NCI-H82 treated with DMSO at 0.1 percent for 48 hours (cell line): Measurements from ENCODE around the gene CDH2.

Experiments used
- DNase-seq: peaks from one replicate; lab custom pipeline; 2025; ENCODE audit not compliant: unreplicated experiment; lab: John Stamatoyannopoulos, UW

CDH2 gene

DNA sequence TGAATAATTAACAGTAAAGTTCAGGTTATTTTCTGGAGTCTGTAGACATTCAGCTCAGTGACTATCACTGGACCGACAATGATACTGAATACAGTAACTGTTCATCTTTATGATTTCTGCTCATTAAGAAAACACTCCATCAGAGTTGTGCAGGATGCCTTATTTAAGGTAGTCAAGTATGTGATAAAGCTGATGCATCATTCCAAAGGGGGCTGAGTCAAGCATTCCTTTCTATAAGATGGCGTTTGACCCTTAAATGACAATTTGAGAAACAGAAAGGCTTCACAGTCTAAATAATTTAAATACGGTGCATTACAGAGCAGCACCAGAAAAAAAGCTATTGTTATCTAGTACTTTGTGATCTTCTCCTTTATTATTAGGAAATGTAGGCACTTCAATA is 131.1 kb downstream of the CDH2 start:
- DNase-seq: no peak

DNA sequence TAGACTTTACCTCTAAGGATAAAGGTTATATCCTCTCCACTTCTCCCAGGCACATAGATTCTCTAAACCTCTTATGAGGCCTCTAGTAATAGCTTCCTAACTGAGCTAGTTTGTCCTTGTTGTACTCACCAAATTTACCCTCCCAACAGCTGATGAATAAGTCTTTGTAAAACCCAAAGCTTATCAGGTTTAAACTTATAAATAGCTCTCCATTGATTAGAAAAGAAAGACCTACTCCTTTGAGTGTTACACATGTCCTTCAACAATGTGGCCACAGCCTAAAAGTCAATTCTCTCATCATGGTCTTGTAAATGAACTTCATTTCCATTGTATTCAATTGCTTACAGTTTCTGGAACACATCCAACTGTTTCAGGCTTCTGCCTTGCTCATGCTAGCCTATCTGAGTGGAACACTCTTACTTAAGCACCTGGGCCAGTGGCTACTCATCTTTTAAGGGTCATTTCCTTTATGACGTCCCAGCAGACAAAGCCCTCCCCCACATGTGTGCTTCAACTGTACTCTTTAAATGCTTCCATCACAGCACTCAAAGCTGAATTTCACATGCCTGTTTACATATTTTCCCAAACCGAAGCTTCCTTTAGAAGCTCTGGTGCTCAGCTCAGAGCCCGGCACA is 131.6 kb downstream of the CDH2 start:
- DNase-seq: no peak

DNA sequence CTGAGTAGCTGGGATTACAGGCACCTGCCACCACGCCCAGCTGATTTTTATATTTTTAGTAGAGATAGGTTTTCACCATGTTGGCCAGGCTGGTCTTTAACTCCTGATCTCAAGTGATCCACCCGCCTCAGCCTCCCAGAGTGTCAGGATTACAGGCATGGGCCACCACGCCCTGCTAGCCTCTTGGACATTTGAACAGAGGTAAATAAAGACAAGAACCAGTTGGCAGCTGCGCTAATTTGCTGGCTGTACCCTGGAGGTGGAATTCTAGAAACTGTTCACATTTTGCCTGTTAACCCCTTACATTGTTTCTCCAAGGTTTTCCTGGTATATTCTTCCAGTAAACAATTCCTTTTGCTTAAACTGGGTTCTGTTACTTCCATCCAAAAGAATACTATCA is 132.9 kb downstream of the CDH2 start:
- no peak for DNase-seq

DNA sequence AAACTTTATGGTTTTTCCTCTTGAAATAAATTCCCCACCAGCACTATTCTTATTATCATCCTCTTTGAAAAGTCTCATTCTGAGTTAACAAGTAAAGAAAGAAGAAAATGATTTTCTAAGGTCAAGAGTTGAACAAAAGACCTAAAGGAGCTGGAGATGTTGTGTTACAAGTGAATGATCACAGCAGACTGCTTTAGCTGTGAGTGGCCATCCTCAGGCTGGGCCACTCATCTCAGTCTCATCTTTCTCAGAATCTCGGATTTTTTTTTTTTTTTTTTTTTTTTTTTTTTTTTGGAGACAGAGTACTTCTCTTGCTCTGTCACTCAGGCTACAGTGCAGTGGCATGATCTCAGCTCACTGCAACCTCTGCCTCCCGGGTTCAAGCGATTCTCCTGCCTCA is 133.3 kb downstream of the CDH2 start:
- no peak for DNase-seq

DNA sequence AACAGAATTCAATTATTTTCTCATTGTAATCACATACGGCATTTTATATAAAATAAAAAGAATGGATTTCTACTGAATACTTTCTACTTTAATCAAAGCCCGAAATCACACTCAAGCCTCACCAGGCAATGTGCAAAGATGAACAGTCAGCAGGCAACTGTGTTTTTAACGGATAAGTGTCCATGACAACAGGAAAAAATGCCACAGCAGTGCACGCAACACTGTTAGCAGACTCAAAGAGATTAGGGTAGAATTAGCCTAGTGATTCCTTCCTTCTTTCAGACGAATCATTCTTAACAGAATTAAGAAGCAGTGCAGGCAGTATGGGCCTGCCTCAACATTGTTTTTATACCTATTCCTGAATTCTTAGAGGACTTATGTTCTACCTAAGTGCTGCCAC is 135.6 kb downstream of the CDH2 start:
- DNase-seq: peak; percentile 80

DNA sequence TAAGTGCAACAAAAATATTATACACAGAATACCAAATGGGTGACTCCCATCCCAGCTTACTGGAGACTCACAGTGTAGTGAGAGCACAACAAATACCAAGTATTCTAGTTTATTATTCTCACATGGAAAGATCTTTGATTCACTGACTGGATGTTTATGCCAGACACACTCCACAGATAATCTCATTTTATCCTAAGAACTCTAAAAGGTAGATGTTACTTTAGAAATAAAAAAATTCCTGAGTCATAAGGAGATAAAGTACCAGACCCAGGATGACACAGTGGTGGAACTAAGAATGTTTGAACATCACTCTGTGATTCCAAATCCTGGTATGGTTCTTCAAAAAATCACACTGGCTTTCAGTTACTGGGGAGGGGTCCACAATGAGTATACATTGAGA is 136.2 kb downstream of the CDH2 start:
- no peak for DNase-seq

DNA sequence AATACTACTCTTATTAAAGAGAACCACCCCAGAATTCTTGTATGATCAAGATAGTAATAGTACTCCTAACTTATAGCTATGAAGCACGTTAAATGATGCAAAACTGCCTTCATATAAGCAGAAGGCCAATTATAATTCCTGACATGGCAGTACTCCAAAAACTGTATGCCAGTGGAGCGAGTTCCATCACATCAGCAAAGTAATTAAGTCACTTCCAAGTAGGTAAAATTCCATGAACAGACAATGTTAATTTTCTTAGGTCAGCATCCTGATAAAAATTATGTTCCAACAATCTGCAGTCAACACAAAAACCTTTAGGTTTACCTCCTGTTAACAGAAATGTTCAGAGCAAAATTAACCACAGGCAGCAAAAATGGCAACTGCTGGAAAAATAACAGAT is 136.7 kb downstream of the CDH2 start:
- DNase-seq: no peak

DNA sequence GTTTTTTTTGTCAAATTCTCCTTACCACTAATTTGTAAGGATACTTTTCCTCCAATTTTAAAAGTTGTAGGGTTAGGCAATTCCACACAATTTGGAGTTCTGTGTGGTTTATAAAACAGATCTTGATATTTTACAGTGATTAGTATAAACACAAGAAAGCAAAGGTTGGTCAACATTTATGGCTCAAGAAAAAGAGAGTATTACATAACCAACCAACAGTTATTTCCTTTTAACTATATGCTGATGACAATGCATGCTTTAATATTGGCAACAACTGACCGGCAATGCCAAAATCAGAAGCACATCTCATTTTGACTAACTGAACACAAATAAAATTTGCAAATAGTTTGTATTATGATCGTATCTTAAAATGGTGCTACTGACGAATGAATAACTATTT is 137.2 kb downstream of the CDH2 start:
- no peak for DNase-seq

DNA sequence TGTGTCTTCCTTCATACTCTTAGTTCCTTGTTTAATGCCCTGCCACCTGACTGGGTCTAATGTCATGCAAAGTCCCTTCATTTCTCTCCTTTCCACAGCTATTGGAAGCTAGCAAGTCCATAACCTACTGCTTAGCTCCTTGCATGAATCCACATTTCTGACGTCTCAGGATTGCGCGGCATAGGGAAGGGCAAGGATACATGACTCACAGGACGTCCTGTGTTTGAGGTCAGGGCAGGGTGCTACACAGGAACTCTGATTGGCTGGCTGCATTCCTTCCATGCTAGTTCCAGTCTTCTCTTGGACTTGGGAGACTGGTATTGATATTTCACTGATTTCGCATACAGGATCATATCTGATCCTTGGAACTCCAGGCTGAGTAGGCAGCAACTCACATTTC is 137.9 kb downstream of the CDH2 start:
- DNase-seq: no peak

DNA sequence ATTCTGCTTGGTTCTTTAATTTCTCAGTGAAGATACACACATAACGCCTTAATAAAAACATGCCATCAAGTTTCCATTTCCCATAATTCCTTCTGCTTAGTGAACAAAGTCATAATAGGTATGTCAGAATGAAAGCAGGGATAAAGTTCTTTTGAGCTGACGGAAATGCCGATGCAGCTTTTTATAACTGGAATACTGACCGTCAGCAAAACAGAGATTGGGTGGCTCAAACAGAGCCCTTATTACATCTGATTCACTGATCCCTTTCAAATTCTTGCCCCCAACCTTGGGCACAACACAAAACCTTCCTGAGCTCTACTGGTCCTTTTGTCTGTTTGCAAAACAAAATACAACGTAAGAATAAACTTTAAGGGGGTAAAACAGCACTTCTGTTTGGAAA is 140.4 kb downstream of the CDH2 start:
- DNase-seq: no peak

DNA sequence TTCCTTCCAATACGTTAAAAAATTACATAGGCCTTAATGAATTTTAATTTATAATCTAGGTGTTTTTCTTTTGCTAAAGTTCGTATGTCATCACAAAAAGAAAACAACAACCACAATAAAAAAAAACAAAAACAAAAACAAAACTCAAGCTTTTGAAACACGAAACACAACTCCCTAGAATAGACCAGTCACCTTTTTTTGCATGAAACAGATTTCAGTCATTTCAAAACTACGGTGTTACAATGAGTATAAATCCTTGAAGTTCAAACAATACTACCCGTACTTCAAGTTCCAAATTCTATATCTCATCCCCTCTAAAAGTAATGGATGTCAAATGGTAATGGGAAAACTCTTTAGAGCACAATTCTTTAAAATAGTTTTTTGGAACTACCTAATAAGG is 142.4 kb downstream of the CDH2 start:
- DNase-seq: no peak

DNA sequence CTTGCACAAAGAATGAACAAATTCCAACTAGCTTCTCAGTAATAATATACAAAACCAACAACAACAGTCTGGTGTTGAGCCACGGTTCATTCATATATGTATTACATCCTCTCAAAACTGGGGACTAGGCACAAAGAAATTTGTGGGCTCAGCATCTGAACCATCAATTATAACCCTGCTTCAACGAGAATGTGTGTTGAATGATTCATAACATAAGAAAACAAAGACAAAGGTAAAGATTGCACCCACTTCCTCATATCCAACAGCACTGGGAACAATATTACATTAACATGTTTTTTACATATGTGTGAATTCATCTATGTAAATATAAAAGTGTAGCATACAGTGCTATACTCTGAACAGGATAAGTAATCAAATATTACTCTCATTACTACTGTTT is 144.8 kb downstream of the CDH2 start:
- no peak for DNase-seq

DNA sequence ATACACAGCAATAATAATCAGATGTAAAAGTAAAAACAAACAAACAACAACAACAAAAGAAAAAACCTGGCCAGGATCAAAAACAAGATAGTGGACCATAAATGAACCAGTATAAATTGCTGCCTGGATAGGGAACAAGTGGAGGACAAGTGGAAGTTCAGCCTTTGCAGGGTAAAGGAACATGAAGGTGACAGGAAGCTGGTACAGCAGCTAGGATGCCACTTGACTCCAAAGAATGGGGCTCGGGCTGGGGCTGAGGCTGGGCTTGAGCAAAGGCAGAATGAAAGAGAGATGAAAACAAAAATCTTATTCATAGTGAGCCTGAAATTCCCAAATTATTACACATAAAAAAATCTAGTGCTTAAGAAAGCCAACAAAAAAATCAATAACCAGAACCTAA is 146.5 kb downstream of the CDH2 start:
- no peak for DNase-seq

DNA sequence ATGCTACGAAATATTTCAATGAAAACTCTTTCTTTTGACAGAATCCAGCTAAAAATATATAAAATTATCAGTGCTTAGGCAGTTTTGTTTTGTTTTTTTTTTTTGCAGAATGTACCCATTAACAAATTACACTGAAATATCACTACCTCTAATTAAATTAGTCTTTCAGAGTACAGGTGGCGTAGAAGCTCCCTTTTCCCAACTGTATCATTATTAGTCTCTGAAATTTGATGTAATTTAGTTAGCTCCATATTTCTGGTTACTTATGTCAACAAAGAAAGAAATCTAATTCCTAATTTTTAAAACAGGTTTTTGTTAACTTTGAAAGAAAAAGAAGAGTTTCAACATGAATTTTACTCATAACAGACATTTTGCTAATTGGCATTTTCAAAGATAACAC is 149.2 kb downstream of the CDH2 start:
- DNase-seq: no peak

DNA sequence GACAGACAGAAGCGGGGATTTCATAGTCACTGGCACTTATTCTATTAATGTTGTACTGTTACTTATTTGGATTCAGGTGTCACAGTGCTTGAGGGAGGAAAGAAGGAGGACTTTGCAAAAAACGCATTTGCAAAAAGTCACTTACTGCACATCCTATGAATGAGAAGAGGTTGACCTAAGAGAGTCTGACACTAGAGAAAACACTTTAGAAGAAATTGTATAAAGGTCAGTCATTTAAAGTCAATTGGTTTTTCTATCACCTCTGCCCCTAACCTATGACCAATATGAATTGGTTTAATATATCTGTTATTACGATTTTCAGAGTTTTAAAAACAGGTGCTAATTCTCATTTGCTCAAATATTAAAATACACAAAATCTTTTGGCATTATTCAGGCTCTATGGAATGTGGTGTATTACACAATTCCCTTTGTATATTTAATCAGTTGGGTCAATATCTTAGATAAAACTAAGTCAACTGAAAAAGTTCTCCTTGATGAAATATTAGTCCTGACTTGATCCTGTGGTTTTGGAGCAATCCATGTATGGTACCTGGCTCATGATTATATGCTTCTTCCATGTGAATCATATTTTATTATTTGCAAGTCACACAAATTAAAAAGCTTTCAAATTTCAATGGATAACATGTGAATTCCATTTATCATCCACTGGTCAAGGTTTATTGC is 157.4 kb downstream of the CDH2 start:
- DNase-seq: no peak

DNA sequence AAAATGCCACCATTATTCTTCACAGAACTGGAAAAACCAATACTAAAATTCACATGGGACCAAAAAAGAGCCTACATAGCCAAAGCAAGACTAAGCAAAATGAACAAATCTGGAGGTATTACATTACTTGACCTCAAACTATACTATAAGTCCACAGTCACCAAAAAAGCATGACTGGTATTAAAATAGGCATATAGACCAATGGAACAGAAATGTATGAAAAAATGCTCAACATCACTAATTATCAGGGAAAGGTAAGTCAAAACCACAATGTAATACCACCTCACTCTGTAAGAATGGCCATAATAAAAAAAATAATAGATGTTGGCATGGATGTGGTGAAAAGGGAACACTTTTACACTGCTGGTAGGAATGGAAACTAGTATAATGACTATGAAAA is 158.6 kb downstream of the CDH2 start:
- no peak for DNase-seq

DNA sequence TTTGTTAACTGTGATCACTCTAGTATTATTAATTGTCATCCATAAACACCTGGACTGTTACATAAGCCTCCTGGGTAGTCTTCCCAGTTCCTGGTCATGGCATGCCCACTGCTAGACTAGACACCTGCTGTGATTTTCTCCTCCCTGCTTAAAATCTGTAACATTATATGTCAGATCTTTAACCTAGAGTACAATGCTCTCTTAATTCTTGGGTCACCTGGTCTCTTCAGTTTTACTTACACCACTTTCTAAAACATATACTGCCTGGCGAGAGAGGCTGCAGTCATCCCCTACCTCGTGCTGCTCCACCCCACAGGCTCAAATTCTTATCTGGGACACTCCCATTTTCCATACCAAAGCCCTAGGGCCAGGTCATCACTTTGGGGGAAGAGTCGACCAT is 161.3 kb downstream of the CDH2 start:
- no peak for DNase-seq

DNA sequence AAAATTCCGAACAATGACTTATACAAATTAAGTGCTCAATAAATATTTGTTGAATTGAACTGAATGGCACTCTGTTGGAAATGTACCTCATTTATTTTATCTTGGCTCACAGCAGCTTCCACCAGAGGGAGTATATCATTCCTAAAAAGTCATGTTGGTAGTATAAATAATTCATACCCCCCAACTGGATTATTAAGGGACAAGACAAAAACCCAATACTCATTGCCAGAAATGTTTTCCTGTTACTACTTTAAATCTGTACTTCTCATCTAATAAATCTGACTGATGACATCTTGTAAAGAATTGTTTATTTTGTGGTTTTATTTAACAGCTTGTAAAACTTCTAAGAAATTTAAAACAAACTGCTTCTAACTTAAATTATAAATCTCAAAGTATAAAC is 163.9 kb downstream of the CDH2 start:
- DNase-seq: no peak

DNA sequence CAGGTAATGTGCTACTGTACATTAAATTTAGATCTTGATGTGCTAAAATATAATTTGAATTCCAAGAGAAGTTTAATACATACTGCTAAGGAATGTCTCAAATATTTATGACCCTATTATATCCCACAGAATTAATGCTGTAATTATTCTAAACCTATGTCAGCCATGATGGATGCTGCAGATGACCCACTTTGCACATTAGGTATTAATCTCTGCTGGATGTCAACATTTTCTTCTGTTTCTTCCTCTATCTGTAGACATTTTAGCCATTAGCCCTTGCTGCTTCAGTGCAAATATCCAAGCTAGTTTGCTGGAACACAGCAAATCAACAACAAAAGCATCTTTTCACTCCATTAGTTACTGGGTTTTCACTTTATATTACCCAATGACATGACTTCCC is 164.6 kb downstream of the CDH2 start:
- no peak for DNase-seq

DNA sequence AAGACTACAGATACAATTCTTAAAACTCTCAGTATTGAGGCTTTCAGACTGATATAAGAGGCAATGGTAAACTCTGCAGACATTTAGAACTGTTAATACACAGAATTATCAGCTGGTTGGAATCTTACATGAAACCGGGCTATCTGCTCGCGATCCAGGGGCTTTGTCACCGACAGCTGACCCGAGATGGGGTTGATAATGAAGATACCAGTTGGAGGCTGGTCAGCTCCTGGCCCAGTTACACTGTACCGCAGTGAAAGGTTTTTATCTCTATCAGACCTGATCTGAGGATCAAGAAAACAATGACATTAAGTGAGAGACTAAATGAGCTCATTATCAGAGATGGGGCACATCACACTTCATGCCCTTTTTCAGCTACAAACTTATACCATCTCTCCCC is 167.3 kb downstream of the CDH2 start:
- no peak for DNase-seq

DNA sequence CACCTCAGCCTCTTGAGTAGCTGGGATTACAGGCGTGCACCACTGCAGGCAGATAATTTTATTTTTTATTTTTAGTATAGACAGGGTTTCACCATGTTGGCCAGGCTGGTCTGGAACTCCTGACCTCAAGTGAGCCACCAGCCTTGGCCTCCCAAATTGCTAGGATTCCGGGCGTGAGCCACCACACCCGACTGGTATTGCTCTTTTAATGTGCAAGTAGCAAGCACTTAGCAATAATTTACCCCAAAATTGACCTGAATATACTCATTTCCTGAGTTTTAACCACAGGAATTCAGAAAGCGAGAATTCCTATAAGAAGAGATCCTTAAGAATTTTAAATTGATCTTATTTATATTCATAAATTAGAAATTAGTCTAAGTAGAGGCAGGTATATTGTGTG is 169.1 kb downstream of the CDH2 start:
- no peak for DNase-seq

DNA sequence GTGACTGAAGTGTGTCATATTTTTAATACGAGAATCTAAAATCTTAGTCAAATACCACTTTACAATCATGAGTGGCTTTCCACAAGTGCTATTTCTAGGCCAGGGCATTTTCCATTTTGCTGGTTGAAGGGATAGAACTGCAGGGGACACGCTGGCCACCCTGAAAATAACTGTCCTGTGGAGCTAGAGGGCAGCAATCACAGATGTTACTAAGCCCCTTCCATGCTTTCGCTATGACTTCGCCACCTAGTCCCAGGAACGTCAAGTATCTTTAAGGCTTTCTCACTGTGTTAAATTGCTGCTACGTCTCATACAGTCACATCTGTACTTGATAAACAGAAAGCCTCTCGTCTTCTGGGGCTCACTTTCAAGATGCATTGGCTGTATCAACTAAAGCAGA is 171.8 kb downstream of the CDH2 start:
- DNase-seq: no peak

DNA sequence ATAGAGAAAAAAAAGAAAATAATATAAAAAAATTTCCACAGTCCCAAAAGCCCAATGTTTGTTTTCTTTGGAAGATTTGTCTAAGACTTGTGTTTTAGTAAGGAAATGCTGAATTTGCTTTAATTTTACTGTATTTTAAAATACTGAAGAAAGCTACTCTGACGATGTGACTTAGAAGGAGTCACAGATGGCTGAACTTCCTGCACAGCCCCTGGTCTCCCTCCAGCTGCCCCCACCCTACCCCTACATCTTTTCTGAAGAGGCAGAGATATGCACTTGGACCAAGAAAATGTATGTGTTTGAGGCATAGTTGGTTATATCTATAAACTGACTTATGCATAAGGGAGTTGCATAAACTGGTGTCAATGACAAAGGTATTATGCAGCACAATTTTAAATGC is 172.3 kb downstream of the CDH2 start:
- DNase-seq: no peak
